K562 (cell line): Measurements from ENCODE around the gene COA7. TPM values are rescaled to one million over a fixed set of nuclear protein-coding genes. Genes with fewer than 3 reads are reported as not detected.

Source experiments
- ARNT ChIP-seq, 2 experiments: fragments of 450-650 bp; IDR thresholded peaks; 2 replicates each; pipeline ENCODE4 v1.6.1; 2016; ENCODE audit warnings: mild to moderate bottlenecking in 1 of 2
- BCLAF1 ChIP-seq, 2 experiments: fragments of 450-650 bp in 1 of 2; IDR thresholded peaks; 2 replicates each; pipeline ENCODE4 v1.6.1; 2011 to 2017; ENCODE audit warnings: low read depth in 2 of 2, antibody characterized with exemption in 1 of 2, borderline replicate concordance in 1 of 2, low read length in 1 of 2, mild to moderate bottlenecking in 1 of 2, mixed read lengths in 1 of 2; ENCODE audit not compliant: control insufficient read depth in 1 of 2
- BRCA1 ChIP-seq, 2 experiments: fragments of 450-650 bp in 1 of 2; sonication (generic) in 1 of 2; formaldehyde crosslinking in 1 of 2; IDR thresholded peaks; 2 replicates each; pipeline versions ENCODE4 v1.5.0 to v1.6.1; 2017 to 2020; ENCODE audit warnings: mild to moderate bottlenecking in 1 of 2, missing genetic modification reagents in 1 of 2
- CBFA2T2 ChIP-seq: fragments of 450-650 bp; conservative IDR thresholded peaks from 2 replicates; pipeline ENCODE4 v1.6.1; 2017; ENCODE audit warnings: mild to moderate bottlenecking
- CHD1 ChIP-seq: fragments of 200-600 bp; sonication (generic); IDR thresholded peaks from one replicate; pipeline ENCODE4 v1.6.1; 2012; ENCODE audit warnings: mild to moderate bottlenecking, moderate library complexity, low read length, inconsistent platforms
- FOSL1 ChIP-seq: fragments of 200-800 bp; sonication (Bioruptor generic); conservative IDR thresholded peaks from 2 replicates; pipeline ENCODE4 v1.6.1; 2016; ENCODE audit warnings: missing genetic modification characterization, missing compliant biosample characterization
- ILF3 ChIP-seq: fragments of 450-650 bp; IDR thresholded peaks from 2 replicates; pipeline ENCODE4 v1.6.1; 2018; ENCODE audit warnings: antibody characterized with exemption, mild to moderate bottlenecking, moderate library complexity, borderline replicate concordance
- NFATC3 ChIP-seq: fragments of 450-650 bp; IDR thresholded peaks from 2 replicates; pipeline ENCODE4 v1.6.1; 2017; ENCODE audit warnings: mild to moderate bottlenecking
- SUPT5H ChIP-seq: fragments of 450-650 bp; IDR thresholded peaks from 2 replicates; pipeline ENCODE4 v1.6.1; 2016
- YY1 ChIP-seq, 3 experiments: IDR thresholded peaks; 2 replicates each; pipeline ENCODE4 v1.6.1; 2011; ENCODE audit warnings: low read length in 2 of 3, mild to moderate bottlenecking in 2 of 3, moderate library complexity in 2 of 3, borderline replicate concordance in 1 of 3, control low read depth in 1 of 3, low read depth in 1 of 3; ENCODE audit not compliant: insufficient read depth in 3 of 3, insufficient replicate concordance in 2 of 3, control insufficient read depth in 1 of 3, insufficient read length in 1 of 3; ENCODE audit errors: extremely low read depth in 1 of 3
- ZNF408 ChIP-seq: fragments of 250-450 bp; sonication (Bioruptor Pico); IDR thresholded peaks from 2 replicates; pipeline ENCODE4 v1.4.0; 2020; ENCODE audit warnings: low read depth, mild to moderate bottlenecking, moderate library complexity
- ZNF707 ChIP-seq: fragments of 250-450 bp; sonication (Bioruptor Pico); conservative IDR thresholded peaks from 2 replicates; pipeline ENCODE4 v1.8.0; 2022; ENCODE audit warnings: inconsistent platforms, mild to moderate bottlenecking, moderate library complexity
- polyA plus RNA-seq, 8 experiments: library from polyadenylated mRNA; depleted of rRNA in 4 of 8; stranded (reverse) in 5 of 8; unstranded in 3 of 8; fragments of >200 nt; fragmentation: Nextera tagmentation in 2 of 8; fragmentation: Illumina TruSeq in 1 of 8; extraction: Ambion mirVana in 2 of 8; extraction: Trizol in 1 of 8; gene quantifications; 2 replicates each; pipeline versions ENCODE4 v1.2.1 to v1.2.3, GENCODE V29; 2011 to 2014; ENCODE audit warnings: inconsistent platforms in 1 of 8, missing spikeins in 1 of 8
- total RNA-seq, 7 experiments: library from RNA; depleted of rRNA in 6 of 7; stranded (reverse); fragments of >200 nt in 6 of 7; fragmentation: Illumina TruSeq in 2 of 7; extraction: Trizol in 2 of 7; gene quantifications; 2 replicates each; pipeline versions ENCODE4 v1.2.1 to v1.2.3, GENCODE V29; 2011 to 2021; ENCODE audit warnings: low replicate concordance in 1 of 7
- TF ChIP-seq, protein P1 (sequence below): fragments of 250-450 bp; sonication (Bioruptor Pico); IDR thresholded peaks from 2 replicates; pipeline ENCODE4 v1.4.0; 2020; ENCODE audit warnings: borderline replicate concordance
- TF ChIP-seq, protein P2 (sequence below): IDR thresholded peaks from 3 replicates; pipeline ENCODE4 v1.6.1; 2011; ENCODE audit warnings: borderline replicate concordance, mild to moderate bottlenecking; ENCODE audit not compliant: insufficient read length, insufficient read depth
- TF ChIP-seq, protein P3 (sequence below): fragments of 450-650 bp; IDR thresholded peaks from 2 replicates; pipeline ENCODE4 v1.6.1; 2018; ENCODE audit not compliant: partially characterized antibody

Gene COA7
- total and polyA plus RNA-seq, 9 of the 15 experiments (the other 6 are each of a cell fraction or from before 2014, with no cell fraction given), result 19.4 to 82.8 (median 51.0) TPM

- no peak for TF ChIP-seq BCLAF1 (IDR thresholded peaks at IDR 0.05; ENCODE audit: borderline replicate concordance in 1 of 2, control insufficient read depth in 1 of 2, low read depth in 2 of 2, low read length in 1 of 2)
- TF ChIP-seq CBFA2T2, result peak; percentile 71
- TF ChIP-seq ZNF408 (CRISPR knock-in tag), result no peak
- TF ChIP-seq BRCA1 (IDR thresholded peaks at IDR 0.05), result no peak
- no peak for TF ChIP-seq BRCA1 (CRISPR knock-in tag; IDR thresholded peaks at IDR 0.05)
- TF ChIP-seq FOSL1, result 0 out of 2 replicates have a peak, but pooled peaks have one; percentile 17
- TF ChIP-seq CHD1, result no peak
- TF ChIP-seq, protein P1, sequence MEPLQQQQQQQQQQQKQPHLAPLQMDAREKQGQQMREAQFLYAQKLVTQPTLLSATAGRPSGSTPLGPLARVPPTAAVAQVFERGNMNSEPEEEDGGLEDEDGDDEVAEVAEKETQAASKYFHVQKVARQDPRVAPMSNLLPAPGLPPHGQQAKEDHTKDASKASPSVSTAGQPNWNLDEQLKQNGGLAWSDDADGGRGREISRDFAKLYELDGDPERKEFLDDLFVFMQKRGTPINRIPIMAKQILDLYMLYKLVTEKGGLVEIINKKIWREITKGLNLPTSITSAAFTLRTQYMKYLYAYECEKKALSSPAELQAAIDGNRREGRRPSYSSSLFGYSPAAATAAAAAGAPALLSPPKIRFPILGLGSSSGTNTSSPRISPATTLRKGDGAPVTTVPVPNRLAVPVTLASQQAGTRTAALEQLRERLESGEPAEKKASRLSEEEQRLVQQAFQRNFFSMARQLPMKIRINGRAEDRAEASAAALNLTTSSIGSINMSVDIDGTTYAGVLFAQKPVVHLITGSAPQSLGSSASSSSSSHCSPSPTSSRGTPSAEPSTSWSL, result no peak
- TF ChIP-seq ZNF707, result no peak
- peak in 1 of 2 experiments; percentile 50; a peak in 1 of 4 replicates for TF ChIP-seq ARNT (IDR thresholded peaks at IDR 0.05)
- peak; percentile 61 for TF ChIP-seq SUPT5H
- TF ChIP-seq NFATC3, result no peak
- peak in 1 of 3 experiments; percentile 5 for TF ChIP-seq YY1 (IDR thresholded peaks at IDR 0.05; ENCODE audit: borderline replicate concordance in 1 of 3, control insufficient read depth in 1 of 3, extremely low read depth in 1 of 3, insufficient read depth in 3 of 3, insufficient read length in 1 of 3, insufficient replicate concordance in 2 of 3, low read depth in 1 of 3, low read length in 2 of 3)
- TF ChIP-seq, protein P2, sequence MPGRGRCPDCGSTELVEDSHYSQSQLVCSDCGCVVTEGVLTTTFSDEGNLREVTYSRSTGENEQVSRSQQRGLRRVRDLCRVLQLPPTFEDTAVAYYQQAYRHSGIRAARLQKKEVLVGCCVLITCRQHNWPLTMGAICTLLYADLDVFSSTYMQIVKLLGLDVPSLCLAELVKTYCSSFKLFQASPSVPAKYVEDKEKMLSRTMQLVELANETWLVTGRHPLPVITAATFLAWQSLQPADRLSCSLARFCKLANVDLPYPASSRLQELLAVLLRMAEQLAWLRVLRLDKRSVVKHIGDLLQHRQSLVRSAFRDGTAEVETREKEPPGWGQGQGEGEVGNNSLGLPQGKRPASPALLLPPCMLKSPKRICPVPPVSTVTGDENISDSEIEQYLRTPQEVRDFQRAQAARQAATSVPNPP, result no peak
- no peak for TF ChIP-seq ILF3
- TF ChIP-seq, protein P3, sequence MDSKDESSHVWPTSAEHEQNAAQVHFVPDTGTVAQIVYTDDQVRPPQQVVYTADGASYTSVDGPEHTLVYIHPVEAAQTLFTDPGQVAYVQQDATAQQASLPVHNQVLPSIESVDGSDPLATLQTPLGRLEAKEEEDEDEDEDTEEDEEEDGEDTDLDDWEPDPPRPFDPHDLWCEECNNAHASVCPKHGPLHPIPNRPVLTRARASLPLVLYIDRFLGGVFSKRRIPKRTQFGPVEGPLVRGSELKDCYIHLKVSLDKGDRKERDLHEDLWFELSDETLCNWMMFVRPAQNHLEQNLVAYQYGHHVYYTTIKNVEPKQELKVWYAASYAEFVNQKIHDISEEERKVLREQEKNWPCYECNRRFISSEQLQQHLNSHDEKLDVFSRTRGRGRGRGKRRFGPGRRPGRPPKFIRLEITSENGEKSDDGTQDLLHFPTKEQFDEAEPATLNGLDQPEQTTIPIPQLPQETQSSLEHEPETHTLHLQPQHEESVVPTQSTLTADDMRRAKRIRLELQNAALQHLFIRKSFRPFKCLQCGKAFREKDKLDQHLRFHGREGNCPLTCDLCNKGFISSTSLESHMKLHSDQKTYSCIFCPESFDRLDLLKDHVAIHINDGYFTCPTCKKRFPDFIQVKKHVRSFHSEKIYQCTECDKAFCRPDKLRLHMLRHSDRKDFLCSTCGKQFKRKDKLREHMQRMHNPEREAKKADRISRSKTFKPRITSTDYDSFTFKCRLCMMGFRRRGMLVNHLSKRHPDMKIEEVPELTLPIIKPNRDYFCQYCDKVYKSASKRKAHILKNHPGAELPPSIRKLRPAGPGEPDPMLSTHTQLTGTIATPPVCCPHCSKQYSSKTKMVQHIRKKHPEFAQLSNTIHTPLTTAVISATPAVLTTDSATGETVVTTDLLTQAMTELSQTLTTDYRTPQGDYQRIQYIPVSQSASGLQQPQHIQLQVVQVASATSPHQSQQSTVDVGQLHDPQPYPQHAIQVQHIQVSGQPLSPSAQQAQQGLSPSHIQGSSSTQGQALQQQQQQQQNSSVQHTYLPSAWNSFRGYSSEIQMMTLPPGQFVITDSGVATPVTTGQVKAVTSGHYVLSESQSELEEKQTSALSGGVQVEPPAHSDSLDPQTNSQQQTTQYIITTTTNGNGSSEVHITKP, result peak; percentile 96
Measured at GRCh38 chr1:52702886-52703787, 5.0 kb upstream of the COA7 start (continued).
